Umbilical cord (tissue), 2 donors: ENCODE results near the gene SRGAP3. TPM values are rescaled to one million over a fixed set of nuclear protein-coding genes. Genes with fewer than 3 reads are reported as not detected.

Experiments
- DNase-seq: peaks from one replicate; pipeline ENCODE4 v3.0.0-alpha.2; 2015; ENCODE audit warnings: low spot score
- total RNA-seq: library from RNA; depleted of rRNA; stranded (reverse); fragments of >200 nt; gene quantifications from one replicate; pipeline ENCODE4 v1.2.3, GENCODE V29; 2014; ENCODE audit warnings: low replicate concordance; ENCODE audit not compliant: insufficient read depth

The SRGAP3 gene
- total RNA-seq, 1 donor from 2014 or later, result 10.4 TPM

- no peak for DNase-seq
Observed at GRCh38 chr3:9059489-9060400, 189.7 kb downstream of the SRGAP3 start.

GRCh38 chr3:9056581-9056980, 192.9 kb downstream of the SRGAP3 start:
- no peak for DNase-seq

GRCh38 chr3:9047452-9048346, 201.7 kb downstream of the SRGAP3 start:
- DNase-seq, result no peak

GRCh38 chr3:9045371-9045770, 204.1 kb downstream of the SRGAP3 start:
- no peak for DNase-seq

- no peak for DNase-seq
Observed at GRCh38 chr3:9043063-9043462, 206.4 kb downstream of the SRGAP3 start.

GRCh38 chr3:9041626-9042025, 207.8 kb downstream of the SRGAP3 start:
- DNase-seq, result no peak

- DNase-seq, result no peak
Observed at GRCh38 chr3:9040996-9041395, 208.4 kb downstream of the SRGAP3 start.

- no peak for DNase-seq
Observed at GRCh38 chr3:9037144-9037711, 212.2 kb downstream of the SRGAP3 start.

- DNase-seq, result peak; percentile 87
Observed at GRCh38 chr3:9036404-9037131, 212.9 kb downstream of the SRGAP3 start.

GRCh38 chr3:9035961-9036360, 213.5 kb downstream of the SRGAP3 start:
- no peak for DNase-seq

GRCh38 chr3:9035473-9035872, 214.0 kb downstream of the SRGAP3 start:
- no peak for DNase-seq

GRCh38 chr3:9033867-9034266, 215.6 kb downstream of the SRGAP3 start:
- no peak for DNase-seq

- DNase-seq, result no peak
Observed at GRCh38 chr3:9032231-9032777, 217.1 kb downstream of the SRGAP3 start.

GRCh38 chr3:9030034-9030433, 219.4 kb downstream of the SRGAP3 start:
- no peak for DNase-seq

- DNase-seq, result peak; percentile 94
Observed at GRCh38 chr3:9028134-9028533, 221.3 kb downstream of the SRGAP3 start.

GRCh38 chr3:9026320-9027045, 223.0 kb downstream of the SRGAP3 start:
- DNase-seq, result no peak

- no peak for DNase-seq
Observed at GRCh38 chr3:9024341-9024740, 225.1 kb downstream of the SRGAP3 start.

- DNase-seq, result peak; percentile 36
Observed at GRCh38 chr3:9023226-9023590, 226.2 kb downstream of the SRGAP3 start.

GRCh38 chr3:9022305-9023225, 226.9 kb downstream of the SRGAP3 start:
- peak; percentile 56 for DNase-seq
